GM10847 (cell line): ENCODE measurements around the gene RNF220.

Experiments used
- POLR2A ChIP-seq: IDR thresholded peaks from 2 replicates; pipeline ENCODE4 v1.6.1; 2011; ENCODE audit not compliant: insufficient read length; ENCODE audit errors: extremely low read depth

The RNF220 gene

DNA sequence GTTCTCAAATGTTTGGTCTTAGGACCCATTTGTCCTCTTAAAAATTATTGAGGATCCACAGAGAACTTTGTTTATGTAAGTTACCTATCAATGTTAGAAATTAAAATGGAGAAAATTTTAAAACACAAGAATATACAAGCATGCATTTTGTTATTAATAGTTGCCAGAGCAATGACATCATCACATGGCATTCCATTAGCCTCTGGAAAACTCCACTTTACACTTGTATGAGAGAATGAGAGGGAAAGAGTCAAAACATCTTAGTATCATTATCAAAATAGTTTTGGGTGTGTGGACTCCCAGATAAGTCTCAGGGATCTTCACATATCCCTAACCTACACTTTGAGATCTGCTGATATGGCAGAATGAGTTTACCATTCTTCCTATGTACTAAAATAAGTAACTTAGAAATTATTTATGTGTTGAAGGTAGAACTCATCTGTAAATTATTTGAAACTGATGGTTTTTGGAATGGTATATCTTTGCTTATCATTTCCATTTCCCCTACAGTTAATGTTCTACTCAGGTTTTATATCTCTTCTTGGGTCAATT lies 48.8 kb downstream of the RNF220 start:
- TF ChIP-seq POLR2A = no peak

DNA sequence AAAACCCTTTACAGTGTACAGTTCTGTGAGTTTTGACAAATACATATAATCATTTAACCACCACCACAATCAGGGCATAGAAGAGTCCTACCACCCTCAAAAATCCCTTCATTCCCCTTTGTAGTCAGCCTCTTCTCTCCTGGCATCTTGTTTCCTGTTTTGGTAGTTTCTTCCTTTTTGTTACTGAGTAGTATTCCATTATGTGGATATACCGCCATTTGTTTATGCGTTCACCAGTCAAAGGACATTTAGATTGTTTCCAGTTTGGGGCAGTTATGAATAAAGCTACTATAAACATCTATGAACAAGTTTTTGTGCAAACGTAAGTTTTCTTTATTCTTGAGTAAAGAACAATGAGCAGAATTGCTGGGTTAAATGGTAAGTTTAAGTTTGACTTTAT lies 49.6 kb downstream of the RNF220 start:
- TF ChIP-seq POLR2A = no peak

DNA sequence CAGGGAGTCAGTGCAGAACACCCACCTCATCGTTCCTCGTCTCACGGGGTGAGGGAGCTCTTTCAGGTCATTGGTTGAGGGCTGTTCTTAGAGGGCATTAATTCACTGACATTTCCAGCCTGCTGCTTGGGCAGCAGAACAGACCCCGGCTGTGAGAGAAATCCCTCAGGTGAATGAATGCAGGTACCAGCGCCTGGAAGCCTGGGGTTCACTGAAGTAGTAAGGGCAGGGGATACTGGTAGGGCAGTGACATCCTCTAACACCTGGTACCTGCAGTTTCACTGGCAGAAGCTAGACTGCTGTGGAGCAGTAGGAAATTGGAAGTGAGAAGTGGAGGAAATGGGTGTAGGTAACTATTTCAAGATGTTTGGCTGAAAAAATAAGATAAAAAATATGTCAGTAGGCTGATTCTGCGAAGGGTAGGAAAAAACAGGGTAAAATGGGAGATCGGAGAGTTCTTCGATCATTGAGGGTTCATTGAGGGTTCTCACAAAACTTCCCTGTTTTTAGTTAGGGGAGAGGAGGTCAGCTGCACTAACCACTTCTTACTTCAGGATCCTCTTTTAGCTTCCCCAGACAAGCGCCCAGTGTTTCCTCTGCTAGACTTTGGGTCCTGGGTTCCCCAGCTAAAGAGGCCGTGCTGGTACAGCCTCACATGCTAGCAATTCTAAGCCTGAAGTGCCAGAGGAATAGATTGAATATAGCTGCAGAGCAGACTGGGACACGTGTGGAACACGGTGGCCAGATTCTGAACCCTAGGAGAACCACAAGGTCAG lies 55.2 kb downstream of the RNF220 start:
- no peak for TF ChIP-seq POLR2A

GRCh38 chr1:44464361-44464760 lies 59.3 kb downstream of the RNF220 start:
- no peak for TF ChIP-seq POLR2A

DNA sequence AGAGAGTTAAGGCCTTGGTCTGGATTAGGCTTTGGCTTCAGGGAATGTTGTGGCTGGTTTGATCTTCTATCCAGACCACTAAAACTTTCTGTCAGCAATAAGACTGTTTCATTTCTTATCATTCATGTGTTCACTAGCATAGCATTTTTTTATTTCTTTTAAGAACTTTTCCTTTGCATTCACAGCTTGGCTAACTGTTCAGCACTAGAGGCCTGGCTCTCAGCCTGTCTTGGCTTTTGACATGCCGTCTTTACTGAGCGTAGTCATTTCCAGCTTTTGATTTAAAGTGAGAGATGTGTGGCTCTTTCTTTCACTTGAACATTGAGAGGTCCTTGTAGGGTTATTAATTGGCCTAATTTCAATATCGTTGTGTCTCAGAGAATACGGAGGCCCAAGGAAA lies 62.5 kb downstream of the RNF220 start:
- no peak for TF ChIP-seq POLR2A

- TF ChIP-seq POLR2A = no peak
Measured at GRCh38 chr1:44471911-44472453, 66.9 kb downstream of the RNF220 start.

GRCh38 chr1:44472620-44473525 lies 67.8 kb downstream of the RNF220 start:
- TF ChIP-seq POLR2A = no peak

DNA sequence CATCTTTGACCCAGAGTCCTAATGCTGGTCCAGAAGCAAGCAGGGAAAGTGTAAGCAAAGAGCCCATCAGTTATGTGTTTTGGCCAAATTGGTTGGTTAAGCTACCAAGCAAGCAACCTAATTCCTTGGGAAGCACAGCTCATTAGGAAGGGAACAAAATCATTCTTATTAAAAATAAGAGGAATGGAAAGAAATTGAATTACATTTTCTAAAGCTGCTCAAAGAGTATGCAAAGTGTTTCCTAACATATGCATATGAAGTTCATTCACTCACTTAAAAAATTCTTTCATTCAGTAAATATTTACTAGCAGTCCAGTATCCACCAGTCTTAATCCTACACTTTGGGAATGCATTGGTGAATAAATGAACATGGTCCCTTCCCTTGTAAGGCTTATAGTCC lies 71.8 kb downstream of the RNF220 start:
- TF ChIP-seq POLR2A = no peak

DNA sequence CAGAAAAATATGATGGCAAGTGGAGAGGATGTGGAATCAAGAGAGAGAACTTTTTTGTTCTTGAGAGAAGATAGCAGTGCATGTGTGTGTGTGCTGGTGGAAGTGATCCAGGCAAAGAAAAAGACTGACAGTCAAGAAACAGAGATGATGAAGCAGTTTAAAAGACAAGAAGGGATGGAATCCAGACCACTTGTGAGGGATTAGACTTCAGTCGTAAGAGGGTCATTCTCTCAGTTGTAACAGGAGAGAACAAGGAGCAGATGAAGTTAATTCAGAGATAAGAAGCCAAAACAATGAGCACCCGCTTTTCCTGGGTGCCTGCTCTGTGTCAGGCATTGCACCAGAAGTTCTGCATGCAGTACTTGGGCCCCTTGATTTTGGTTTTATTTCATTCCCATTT lies 76.6 kb downstream of the RNF220 start:
- TF ChIP-seq POLR2A = no peak

- TF ChIP-seq POLR2A = no peak
Measured at GRCh38 chr1:44483089-44483874, 78.2 kb downstream of the RNF220 start.

GRCh38 chr1:44484155-44484688 lies 79.2 kb downstream of the RNF220 start:
- TF ChIP-seq POLR2A = no peak

DNA sequence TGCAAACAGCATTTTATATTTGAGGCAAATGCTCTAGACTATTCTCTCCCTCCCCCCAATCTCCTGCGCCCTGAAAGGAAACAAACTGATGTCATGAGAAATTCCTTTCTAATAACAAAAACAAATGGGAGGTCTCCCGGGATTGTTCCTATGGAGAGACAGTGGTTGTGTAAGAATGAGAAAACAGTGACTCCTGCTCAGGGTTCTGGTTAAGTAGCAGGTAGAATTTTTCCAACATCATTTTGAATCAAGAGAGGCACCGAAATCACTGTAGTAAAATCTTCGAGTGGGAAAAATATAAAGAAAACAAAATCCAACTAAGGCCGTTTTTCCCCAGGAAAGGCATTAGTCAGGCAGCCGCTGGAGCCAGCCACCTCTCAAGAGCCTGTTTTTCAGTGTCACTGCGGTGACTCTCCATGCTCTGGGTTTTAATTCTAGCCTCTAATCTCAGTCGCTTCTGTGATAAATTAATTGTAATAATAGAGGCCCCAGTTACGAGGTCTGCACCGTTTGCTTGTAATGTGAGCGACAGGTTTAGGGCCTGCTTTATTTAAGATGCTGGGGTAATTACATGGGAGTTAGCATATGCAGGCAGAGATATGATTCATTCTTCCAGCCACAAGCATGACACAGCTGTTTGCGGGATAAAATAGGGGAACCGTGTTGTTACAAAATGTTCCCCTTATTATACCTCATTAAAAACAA lies 80.3 kb downstream of the RNF220 start:
- TF ChIP-seq POLR2A = no peak

DNA sequence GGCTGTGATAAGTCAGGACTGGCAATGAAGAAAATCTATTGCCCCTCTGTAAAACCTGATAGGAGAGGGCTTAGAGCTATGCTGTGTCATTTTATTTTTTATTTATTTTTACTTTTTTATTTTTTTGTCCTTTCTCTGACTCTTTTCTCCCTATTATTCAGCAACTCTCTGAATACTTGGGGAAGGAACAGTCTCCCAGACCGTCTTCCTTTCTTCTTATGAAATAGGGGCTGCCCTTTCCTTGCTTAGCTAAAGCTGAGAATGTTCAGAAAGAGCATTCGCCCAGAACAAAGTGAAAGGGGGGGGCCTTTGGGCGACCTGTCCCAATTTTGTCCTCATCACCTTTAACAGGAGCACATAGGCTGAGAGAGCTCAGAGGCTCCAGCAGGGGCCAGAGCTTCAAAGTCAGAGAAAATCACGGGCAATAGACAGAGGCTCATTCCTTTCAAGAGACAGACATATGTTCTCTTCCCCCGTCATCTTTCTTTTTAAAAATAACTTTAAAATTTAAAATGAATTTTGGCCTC lies 80.9 kb downstream of the RNF220 start:
- no peak for TF ChIP-seq POLR2A

GRCh38 chr1:44489481-44489880 lies 84.4 kb downstream of the RNF220 start:
- no peak for TF ChIP-seq POLR2A
